ENCODE measurements around the gene SCN1A. TPM values are rescaled to one million over a fixed set of nuclear protein-coding genes. Genes with fewer than 3 reads are reported as not detected.

Gene SCN1A
- total and polyA plus RNA-seq, 2 of the 8 experiments (the other 6 are each of a cell fraction or from before 2014, with no cell fraction given), result 0.18 to 1.9 TPM

DNA sequence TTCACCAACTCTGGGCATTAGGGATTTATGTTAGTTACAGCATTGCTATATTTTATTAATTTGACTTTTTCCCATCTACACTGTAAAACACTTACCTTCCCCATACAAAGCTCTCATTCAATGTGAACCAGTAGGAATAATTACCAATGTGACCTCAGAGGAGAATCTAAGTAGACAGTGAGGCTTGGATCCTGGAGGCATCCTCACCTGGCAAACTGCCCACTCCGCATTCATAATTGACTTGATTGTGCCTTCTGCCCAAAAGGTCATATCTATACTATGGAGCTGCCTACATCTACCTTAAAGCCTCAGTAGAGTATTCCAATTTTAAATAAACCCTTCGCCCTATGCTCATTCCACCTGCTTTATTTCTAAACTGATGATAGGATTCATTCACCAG, 45.4 kb upstream of the SCN1A start (continued):
- TF ChIP-seq, protein P1, sequence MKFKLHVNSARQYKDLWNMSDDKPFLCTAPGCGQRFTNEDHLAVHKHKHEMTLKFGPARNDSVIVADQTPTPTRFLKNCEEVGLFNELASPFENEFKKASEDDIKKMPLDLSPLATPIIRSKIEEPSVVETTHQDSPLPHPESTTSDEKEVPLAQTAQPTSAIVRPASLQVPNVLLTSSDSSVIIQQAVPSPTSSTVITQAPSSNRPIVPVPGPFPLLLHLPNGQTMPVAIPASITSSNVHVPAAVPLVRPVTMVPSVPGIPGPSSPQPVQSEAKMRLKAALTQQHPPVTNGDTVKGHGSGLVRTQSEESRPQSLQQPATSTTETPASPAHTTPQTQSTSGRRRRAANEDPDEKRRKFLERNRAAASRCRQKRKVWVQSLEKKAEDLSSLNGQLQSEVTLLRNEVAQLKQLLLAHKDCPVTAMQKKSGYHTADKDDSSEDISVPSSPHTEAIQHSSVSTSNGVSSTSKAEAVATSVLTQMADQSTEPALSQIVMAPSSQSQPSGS (IDR thresholded peaks at IDR 0.05; ENCODE audit: low read length), result no peak
- no peak for TF ChIP-seq BCL11A (IDR thresholded peaks at IDR 0.05; ENCODE audit: low read depth in 2 of 2, low read length in 2 of 2)
- no peak for TF ChIP-seq KDM4A (IDR thresholded peaks at IDR 0.05; ENCODE audit: low read depth, low read length, severe bottlenecking)
